ENCODE results near the gene NAP1L5.

NAP1L5 gene

DNA sequence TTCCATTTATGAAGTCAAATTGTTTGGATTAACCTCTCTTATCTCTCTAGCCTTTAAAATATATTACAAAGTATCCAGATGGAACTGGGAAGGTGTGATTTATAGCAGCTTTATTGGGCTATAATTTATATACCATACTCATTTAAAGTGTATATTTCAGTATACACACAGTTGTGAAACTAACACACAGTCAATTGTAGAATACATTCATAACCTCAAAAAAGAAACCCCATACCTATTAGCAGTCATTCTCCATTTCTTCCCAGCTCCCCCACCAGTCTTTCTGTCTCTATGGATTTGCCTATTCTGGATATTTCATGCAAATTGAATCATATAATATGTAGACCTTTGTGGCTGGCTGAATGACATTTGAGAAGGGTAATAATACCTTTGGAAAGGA, 7.6 kb upstream of the NAP1L5 start:
- TF ChIP-seq POLR2AphosphoS5 (IDR thresholded peaks at IDR 0.05; ENCODE audit: low read depth, low read length) (no peak), FOXP2 (optimal IDR thresholded peaks at IDR 0.05; ENCODE audit: borderline replicate concordance, extremely low read depth, extremely low read length, insufficient read depth) (no peak), TAF1 (IDR thresholded peaks at IDR 0.05; ENCODE audit: borderline replicate concordance, insufficient read depth, low read length) (no peak), SIN3A (IDR thresholded peaks at IDR 0.05; ENCODE audit: borderline replicate concordance, insufficient read depth, low read length) (no peak)
- TF ChIP-seq, protein P1, sequence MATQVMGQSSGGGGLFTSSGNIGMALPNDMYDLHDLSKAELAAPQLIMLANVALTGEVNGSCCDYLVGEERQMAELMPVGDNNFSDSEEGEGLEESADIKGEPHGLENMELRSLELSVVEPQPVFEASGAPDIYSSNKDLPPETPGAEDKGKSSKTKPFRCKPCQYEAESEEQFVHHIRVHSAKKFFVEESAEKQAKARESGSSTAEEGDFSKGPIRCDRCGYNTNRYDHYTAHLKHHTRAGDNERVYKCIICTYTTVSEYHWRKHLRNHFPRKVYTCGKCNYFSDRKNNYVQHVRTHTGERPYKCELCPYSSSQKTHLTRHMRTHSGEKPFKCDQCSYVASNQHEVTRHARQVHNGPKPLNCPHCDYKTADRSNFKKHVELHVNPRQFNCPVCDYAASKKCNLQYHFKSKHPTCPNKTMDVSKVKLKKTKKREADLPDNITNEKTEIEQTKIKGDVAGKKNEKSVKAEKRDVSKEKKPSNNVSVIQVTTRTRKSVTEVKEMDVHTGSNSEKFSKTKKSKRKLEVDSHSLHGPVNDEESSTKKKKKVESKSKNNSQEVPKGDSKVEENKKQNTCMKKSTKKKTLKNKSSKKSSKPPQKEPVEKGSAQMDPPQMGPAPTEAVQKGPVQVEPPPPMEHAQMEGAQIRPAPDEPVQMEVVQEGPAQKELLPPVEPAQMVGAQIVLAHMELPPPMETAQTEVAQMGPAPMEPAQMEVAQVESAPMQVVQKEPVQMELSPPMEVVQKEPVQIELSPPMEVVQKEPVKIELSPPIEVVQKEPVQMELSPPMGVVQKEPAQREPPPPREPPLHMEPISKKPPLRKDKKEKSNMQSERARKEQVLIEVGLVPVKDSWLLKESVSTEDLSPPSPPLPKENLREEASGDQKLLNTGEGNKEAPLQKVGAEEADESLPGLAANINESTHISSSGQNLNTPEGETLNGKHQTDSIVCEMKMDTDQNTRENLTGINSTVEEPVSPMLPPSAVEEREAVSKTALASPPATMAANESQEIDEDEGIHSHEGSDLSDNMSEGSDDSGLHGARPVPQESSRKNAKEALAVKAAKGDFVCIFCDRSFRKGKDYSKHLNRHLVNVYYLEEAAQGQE (IDR thresholded peaks at IDR 0.05; ENCODE audit: insufficient read depth in 1 of 2, low read depth in 2 of 2, low read length in 2 of 2) = no peak

DNA sequence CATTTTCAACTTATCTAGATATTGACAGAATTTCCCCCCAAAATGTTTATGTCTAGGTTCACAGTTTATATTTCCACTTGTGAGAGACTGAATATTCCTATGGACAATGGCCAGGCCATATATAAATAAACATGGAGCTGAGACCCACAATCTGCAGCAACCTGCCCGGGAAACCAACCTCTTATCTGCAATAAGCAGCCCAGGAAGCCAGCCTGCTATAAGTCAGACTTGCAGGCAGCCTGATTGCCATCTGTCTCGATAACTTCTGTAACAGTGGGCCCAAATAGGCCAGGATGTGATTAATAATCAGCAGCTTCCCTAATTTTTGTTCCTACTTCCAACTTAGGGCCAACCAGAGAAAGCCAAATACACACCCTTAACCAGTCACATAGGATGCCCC, 5.2 kb upstream of the NAP1L5 start:
- no peak for TF ChIP-seq FOXP2 (optimal IDR thresholded peaks at IDR 0.05; ENCODE audit: borderline replicate concordance, extremely low read depth, extremely low read length, insufficient read depth)

DNA sequence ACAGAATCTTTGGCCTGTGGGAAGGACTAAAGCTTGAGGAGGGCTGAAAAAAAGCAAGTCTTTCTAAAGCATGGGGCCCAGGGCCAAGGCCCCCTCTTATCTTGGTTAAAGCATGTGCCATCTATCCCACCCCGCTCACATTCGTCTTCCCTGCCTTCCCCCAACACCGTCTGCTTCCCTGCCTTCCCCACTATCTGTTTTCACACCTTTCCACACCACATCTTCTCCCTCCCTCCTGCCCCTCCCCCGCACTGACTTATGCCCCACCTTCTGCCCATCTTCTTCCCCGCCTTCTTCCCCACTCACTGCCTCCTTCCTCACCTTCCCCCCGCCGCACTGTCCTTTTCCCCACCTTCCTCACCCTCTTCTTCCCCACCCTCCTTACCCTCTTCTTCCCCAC, 890 bp upstream of the NAP1L5 start:
- TF ChIP-seq TAF1 (IDR thresholded peaks at IDR 0.05; ENCODE audit: borderline replicate concordance, insufficient read depth, low read length) (no peak), FOXP2 (optimal IDR thresholded peaks at IDR 0.05; ENCODE audit: borderline replicate concordance, extremely low read depth, extremely low read length, insufficient read depth) (no peak), SIN3A (IDR thresholded peaks at IDR 0.05; ENCODE audit: borderline replicate concordance, insufficient read depth, low read length) (no peak), POLR2AphosphoS5 (IDR thresholded peaks at IDR 0.05; ENCODE audit: low read depth, low read length) (no peak)
- TF ChIP-seq, protein P1 (IDR thresholded peaks at IDR 0.05; ENCODE audit: insufficient read depth in 1 of 2, low read depth in 2 of 2, low read length in 2 of 2) = no peak

DNA sequence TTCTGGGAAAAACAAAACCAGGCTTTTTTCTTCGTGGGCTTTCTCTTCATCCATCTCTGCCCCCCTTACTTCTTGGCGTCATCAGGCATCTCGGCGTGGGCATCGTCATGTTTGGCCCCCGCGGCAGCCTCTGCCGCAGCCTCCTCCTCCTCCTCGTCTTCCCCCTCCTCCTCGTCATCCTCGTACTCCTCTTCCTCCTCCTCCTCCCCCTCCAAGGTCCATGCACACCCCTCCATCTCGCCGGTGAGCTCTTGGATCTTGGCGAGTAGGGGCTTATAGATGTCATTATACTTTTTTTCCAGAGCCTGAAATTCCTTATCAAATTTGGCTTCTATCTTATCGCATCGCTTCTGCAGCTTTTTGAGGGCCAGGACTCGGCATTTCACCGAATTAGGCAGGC, 488 bp downstream of the NAP1L5 start:
- TF ChIP-seq, protein P1 (IDR thresholded peaks at IDR 0.05; ENCODE audit: insufficient read depth in 1 of 2, low read depth in 2 of 2, low read length in 2 of 2) = no peak
- TF ChIP-seq POLR2AphosphoS5 (IDR thresholded peaks at IDR 0.05; ENCODE audit: low read depth, low read length) (no peak), SIN3A (IDR thresholded peaks at IDR 0.05; ENCODE audit: borderline replicate concordance, insufficient read depth, low read length) (no peak), FOXP2 (optimal IDR thresholded peaks at IDR 0.05; ENCODE audit: borderline replicate concordance, extremely low read depth, extremely low read length, insufficient read depth) (no peak), TAF1 (IDR thresholded peaks at IDR 0.05; ENCODE audit: borderline replicate concordance, insufficient read depth, low read length) (no peak)

DNA sequence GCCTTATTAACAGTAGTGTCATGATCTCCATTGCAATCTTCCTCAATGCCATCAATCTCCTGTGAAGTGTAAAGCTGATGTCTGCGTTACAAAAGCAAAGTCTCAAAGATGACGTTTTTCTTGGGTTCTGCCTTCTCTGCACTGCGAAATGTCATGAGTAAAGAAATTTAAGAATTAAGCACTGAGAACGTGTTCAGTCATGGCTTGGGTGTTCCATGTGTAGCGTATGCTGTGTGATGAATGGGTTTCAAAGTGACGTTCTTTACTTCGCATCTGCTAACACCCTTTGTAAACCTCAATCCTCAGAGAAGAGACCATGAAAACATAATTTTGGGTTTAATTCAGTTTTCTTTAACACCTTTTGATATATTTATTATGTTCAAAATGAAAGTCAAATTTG, 999 bp downstream of the NAP1L5 start:
- TF ChIP-seq FOXP2 (optimal IDR thresholded peaks at IDR 0.05; ENCODE audit: borderline replicate concordance, extremely low read depth, extremely low read length, insufficient read depth) (no peak), POLR2AphosphoS5 (IDR thresholded peaks at IDR 0.05; ENCODE audit: low read depth, low read length) (no peak), SIN3A (IDR thresholded peaks at IDR 0.05; ENCODE audit: borderline replicate concordance, insufficient read depth, low read length) (no peak), TAF1 (IDR thresholded peaks at IDR 0.05; ENCODE audit: borderline replicate concordance, insufficient read depth, low read length) (no peak)
- TF ChIP-seq, protein P1 (IDR thresholded peaks at IDR 0.05; ENCODE audit: insufficient read depth in 1 of 2, low read depth in 2 of 2, low read length in 2 of 2) = no peak
